ENCODE data around the gene RPLP2. TPM values are rescaled to one million over a fixed set of nuclear protein-coding genes. Genes with fewer than 3 reads are reported as not detected.

RPLP2 gene
- total RNA-seq, 1 experiment from 2014 or later, result 3,468 TPM

DNA sequence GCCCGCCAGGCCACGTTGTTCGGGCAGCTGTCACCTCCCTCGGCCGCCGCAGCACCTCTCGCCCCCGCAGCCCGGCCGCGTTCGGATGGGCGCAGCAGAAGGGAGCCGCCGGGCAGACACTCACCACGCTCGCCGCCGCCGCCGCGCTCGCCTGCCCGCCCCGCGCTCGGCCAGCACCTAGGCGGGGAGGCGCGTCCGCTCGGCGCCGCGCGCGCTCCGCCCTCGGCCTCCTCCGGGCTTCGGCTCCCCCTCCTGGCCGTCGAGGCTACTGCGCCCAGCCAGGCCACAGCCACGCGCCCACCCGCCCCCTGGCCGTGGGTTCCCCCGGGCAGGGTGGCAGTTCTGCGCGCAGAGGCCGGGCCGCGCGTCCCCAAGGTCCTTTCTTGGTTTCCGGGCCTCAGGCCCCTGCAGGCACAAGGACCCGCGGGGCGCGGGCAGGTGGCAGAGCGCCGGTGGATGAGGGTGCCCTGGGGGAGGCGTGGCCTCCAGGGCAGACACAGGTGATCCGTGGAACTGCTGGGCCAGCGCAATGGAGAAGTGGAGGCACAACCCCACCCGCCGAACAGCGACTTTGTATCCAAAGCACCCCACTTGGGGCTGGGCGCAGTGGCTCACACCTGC, 11.6 kb upstream of the RPLP2 start, which contains the start of gene SLC25A22:
SLC25A22 (minus strand) TSS at position 189 of the 621 bp plus-strand sequence. CDS start 3,275 bp downstream, outside the sequence.
- DNase-seq (ENCODE audit: low read depth, low spot score) (no peak), ATAC-seq (peak; percentile 71)
- Histone ChIP-seq H3K9me3 (ENCODE audit: control insufficient read depth, insufficient read depth, low read depth, low read length) (no peaks in the 10 kb centered on the region), H3K4me1 (ENCODE audit: control insufficient read depth, insufficient read depth, low read length) (peaks cover 42% of the 10 kb centered on the region), H3K36me3 (ENCODE audit: control insufficient read depth, insufficient read depth, low read length) (no peaks in the 10 kb centered on the region; the same call in none of the 2 replicates), H3K27me3 (ENCODE audit: control insufficient read depth, insufficient read depth, low read length) (no peaks in the 10 kb centered on the region), H3K4me3 (ENCODE audit: low read depth in 2 of 2, low read length in 2 of 2) (peak within 1 kb of the TSS; percentile 71 to 86), H3K27ac (ENCODE audit: low read length) (peak within 1 kb of the TSS; percentile 93)
- ChIA-PET POLR2A (interaction anchor here (0.7 kb wide), 1 partner anchor 8 kb away, joined by 7 read pairs; no protein-coding TSS in a partner anchor), CTCF (no interaction called here)
- TF ChIP-seq POLR2AphosphoS5 (IDR thresholded peaks at IDR 0.05; ENCODE audit: low read depth, low read length) (peak; percentile 68), CTCF (IDR thresholded peaks at IDR 0.05) (peak; percentile 100), SIN3A (IDR thresholded peaks at IDR 0.05; ENCODE audit: borderline replicate concordance, insufficient read depth, low read depth, low read length) (no peak)
- intact Hi-C loops (cut with micrococcal nuclease; ENCODE audit: unreplicated experiment) (no loop called here), in situ Hi-C loops (cut with HindIII; ENCODE audit: low pct_unique_long_range_greater_than_20kb, low sequenced_read_pairs) (no loop called here)
- BruUV-seq (replicated peaks), result no TSS peak

DNA sequence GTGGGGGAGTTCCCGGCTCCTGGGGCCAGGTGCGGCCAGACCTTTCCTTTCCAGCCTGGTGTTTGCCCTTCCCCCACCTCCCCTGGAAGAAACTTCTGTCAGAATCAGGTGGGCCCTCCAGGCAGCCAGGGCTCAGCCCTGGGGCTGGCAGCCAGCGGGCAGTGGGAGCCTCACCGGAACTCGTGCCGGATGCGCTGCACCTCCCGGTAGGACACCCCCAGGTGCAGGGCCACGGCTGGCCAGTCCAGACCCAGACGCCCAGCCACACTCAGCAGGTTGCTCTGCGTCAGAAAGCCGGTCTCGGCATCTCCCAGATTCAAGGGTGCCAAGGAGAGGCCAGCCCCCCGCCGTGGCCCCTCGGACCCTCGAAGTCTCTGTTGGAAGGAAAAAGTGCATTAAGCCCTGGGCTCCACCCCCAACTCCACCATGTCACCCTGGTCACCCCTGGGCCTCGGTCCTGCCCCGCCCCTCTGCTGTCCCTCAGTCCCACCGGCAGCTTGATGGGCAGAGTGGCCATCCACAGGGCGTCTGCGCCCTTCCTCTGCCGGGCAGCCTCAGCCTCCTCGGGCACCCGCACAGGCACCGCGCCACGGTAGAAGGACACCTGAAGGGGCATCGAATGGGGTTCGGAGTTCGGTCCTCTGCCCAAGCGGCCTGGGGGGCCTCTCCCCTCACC, 10.0 kb upstream of the RPLP2 start:
- no peak for TF ChIP-seq CTCF (IDR thresholded peaks at IDR 0.05)
- TF ChIP-seq TCF7L2 (IDR thresholded peaks at IDR 0.05; ENCODE audit: low read depth, low read length), result no peak
- intact Hi-C loops (cut with micrococcal nuclease; ENCODE audit: unreplicated experiment) (no loop called here), in situ Hi-C loops (cut with HindIII; ENCODE audit: low pct_unique_long_range_greater_than_20kb, low sequenced_read_pairs) (no loop called here)
- H3K27me3 ChIP-seq (ENCODE audit: control insufficient read depth, insufficient read depth, low read length), result no peaks in the 10 kb centered on the region
- H3K9me3 ChIP-seq (ENCODE audit: control insufficient read depth, insufficient read depth, low read depth, low read length), result no peaks in the 10 kb centered on the region
- H3K4me3 ChIP-seq (ENCODE audit: low read depth in 2 of 2, low read length in 2 of 2), result no peak overlapping the region
- no peaks in the 10 kb centered on the region for H3K36me3 ChIP-seq (ENCODE audit: control insufficient read depth, insufficient read depth, low read length)
- ChIA-PET CTCF (no interaction called here), POLR2A (no interaction called here)
- H3K27ac ChIP-seq (ENCODE audit: low read length), result no peak overlapping the region
- H3K4me1 ChIP-seq (ENCODE audit: control insufficient read depth, insufficient read depth, low read length), result peaks cover 42% of the 10 kb centered on the region
- no peak for DNase-seq (ENCODE audit: low read depth, low spot score)
- TSS peak; percentile 54 for BruUV-seq (replicated peaks)
- ATAC-seq, result no peak

- intact Hi-C loops (cut with micrococcal nuclease; ENCODE audit: unreplicated experiment) (no loop called here), in situ Hi-C loops (cut with HindIII; ENCODE audit: low pct_unique_long_range_greater_than_20kb, low sequenced_read_pairs) (no loop called here)
- BruUV-seq (replicated peaks), result no TSS peak
- Histone ChIP-seq H3K27me3 (ENCODE audit: control insufficient read depth, insufficient read depth, low read length) (no peaks in the 10 kb centered on the region), H3K36me3 (ENCODE audit: control insufficient read depth, insufficient read depth, low read length) (no peaks in the 10 kb centered on the region), H3K4me1 (ENCODE audit: control insufficient read depth, insufficient read depth, low read length) (peaks cover 36% of the 10 kb centered on the region), H3K9me3 (ENCODE audit: control insufficient read depth, insufficient read depth, low read depth, low read length) (no peaks in the 10 kb centered on the region), H3K27ac (ENCODE audit: low read length) (no peak overlapping the region), H3K4me3 (ENCODE audit: low read depth in 2 of 2, low read length in 2 of 2) (no peak overlapping the region)
- CTCF ChIA-PET, result no interaction called here
- POLR2A ChIA-PET, result no interaction called here
- TF ChIP-seq, protein P1, sequence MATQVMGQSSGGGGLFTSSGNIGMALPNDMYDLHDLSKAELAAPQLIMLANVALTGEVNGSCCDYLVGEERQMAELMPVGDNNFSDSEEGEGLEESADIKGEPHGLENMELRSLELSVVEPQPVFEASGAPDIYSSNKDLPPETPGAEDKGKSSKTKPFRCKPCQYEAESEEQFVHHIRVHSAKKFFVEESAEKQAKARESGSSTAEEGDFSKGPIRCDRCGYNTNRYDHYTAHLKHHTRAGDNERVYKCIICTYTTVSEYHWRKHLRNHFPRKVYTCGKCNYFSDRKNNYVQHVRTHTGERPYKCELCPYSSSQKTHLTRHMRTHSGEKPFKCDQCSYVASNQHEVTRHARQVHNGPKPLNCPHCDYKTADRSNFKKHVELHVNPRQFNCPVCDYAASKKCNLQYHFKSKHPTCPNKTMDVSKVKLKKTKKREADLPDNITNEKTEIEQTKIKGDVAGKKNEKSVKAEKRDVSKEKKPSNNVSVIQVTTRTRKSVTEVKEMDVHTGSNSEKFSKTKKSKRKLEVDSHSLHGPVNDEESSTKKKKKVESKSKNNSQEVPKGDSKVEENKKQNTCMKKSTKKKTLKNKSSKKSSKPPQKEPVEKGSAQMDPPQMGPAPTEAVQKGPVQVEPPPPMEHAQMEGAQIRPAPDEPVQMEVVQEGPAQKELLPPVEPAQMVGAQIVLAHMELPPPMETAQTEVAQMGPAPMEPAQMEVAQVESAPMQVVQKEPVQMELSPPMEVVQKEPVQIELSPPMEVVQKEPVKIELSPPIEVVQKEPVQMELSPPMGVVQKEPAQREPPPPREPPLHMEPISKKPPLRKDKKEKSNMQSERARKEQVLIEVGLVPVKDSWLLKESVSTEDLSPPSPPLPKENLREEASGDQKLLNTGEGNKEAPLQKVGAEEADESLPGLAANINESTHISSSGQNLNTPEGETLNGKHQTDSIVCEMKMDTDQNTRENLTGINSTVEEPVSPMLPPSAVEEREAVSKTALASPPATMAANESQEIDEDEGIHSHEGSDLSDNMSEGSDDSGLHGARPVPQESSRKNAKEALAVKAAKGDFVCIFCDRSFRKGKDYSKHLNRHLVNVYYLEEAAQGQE (IDR thresholded peaks at IDR 0.05; ENCODE audit: insufficient read depth in 1 of 2, low read depth in 2 of 2, low read length in 1 of 2), result no peak
- TF ChIP-seq TCF7L2 (IDR thresholded peaks at IDR 0.05; ENCODE audit: low read depth, low read length) (no peak), CTCF (IDR thresholded peaks at IDR 0.05) (no peak), SIN3A (IDR thresholded peaks at IDR 0.05; ENCODE audit: borderline replicate concordance, insufficient read depth, low read depth, low read length) (no peak), POLR2AphosphoS5 (IDR thresholded peaks at IDR 0.05; ENCODE audit: low read depth, low read length) (no peak)
- ATAC-seq, result no peak
- DNase-seq (ENCODE audit: low read depth, low spot score), result no peak
These were observed 9.3 kb upstream of the RPLP2 start for GRCh38 chr11:800473-800872.
